Bronchial smooth muscle cell (primary cell): ENCODE data around the gene WBP1L. TPM values are rescaled to one million over a fixed set of nuclear protein-coding genes. Genes with fewer than 3 reads are reported as not detected.

Experiments used
- total RNA-seq: library from RNA; depleted of rRNA; stranded (reverse); fragments of >200 nt; gene quantifications from 2 replicates; pipeline ENCODE4 v1.2.1, GENCODE V29; 2014

WBP1L gene
- 26.5 and 35.5 TPM in 2 replicates for total RNA-seq

GRCh38 chr10:102743588-102744373, at the start of gene WBP1L:
Gene WBP1L, plus strand, starts transcription at chr10:102743948. Its CDS starts 106 bp downstream, at chr10:102744054.

GRCh38 chr10:102713814-102714620, 29.7 kb upstream of the WBP1L start, which contains the start of gene ARL3:
Gene ARL3, minus strand, starts transcription at chr10:102714397. Its CDS starts 122 bp downstream, at chr10:102714275.

GRCh38 chr10:102714621-102715455, 28.9 kb upstream of the WBP1L start, which contains the start of gene SFXN2:
Gene SFXN2, plus strand, starts transcription at chr10:102714636. Its CDS starts 12,001 bp downstream, at chr10:102726637.

GRCh38 chr10:102837230-102837721, 93.5 kb downstream of the WBP1L start, which contains the start of gene CYP17A1:
Gene CYP17A1, minus strand, starts transcription at chr10:102837413. Its CDS starts 52 bp downstream, at chr10:102837361.

Other genes with a start within 250 kb of the WBP1L start
- 96.8 and 120 TPM in 2 replicates for gene ACTR1A, start 241.2 kb upstream of the WBP1L start, total RNA-seq
- gene SUFU, start 240.0 kb upstream of the WBP1L start, total RNA-seq = 2.9 and 3.2 TPM in 2 replicates
- gene TRIM8, start 99.5 kb upstream of the WBP1L start, total RNA-seq = 36.1 and 45.1 TPM in 2 replicates
- 8.4 and 9.5 TPM in 2 replicates for gene ARL3, start 29.6 kb upstream of the WBP1L start, total RNA-seq
- gene SFXN2, start 29.3 kb upstream of the WBP1L start, total RNA-seq = 2.2 and 4.3 TPM in 2 replicates
- gene CYP17A1, start 93.5 kb downstream of the WBP1L start, total RNA-seq = not detected in 2 replicates
- 13.7 and 21.2 TPM in 2 replicates for gene BORCS7, start 110.3 kb downstream of the WBP1L start, total RNA-seq
- 4.7 and 8.1 TPM in 2 replicates for gene AS3MT, start 125.5 kb downstream of the WBP1L start, total RNA-seq
- 5.4 and 8.7 TPM in 2 replicates for gene CNNM2, start 174.3 kb downstream of the WBP1L start, total RNA-seq